ENCODE measurements around the gene ZNRF2. TPM values are rescaled to one million over a fixed set of nuclear protein-coding genes. Genes with fewer than 3 reads are reported as not detected.

The ZNRF2 gene
- total and polyA plus RNA-seq, 2 of the 13 experiments (the other 11 are each of a cell fraction or from before 2014, with no cell fraction given), result 3.5 to 7.7 TPM

DNA sequence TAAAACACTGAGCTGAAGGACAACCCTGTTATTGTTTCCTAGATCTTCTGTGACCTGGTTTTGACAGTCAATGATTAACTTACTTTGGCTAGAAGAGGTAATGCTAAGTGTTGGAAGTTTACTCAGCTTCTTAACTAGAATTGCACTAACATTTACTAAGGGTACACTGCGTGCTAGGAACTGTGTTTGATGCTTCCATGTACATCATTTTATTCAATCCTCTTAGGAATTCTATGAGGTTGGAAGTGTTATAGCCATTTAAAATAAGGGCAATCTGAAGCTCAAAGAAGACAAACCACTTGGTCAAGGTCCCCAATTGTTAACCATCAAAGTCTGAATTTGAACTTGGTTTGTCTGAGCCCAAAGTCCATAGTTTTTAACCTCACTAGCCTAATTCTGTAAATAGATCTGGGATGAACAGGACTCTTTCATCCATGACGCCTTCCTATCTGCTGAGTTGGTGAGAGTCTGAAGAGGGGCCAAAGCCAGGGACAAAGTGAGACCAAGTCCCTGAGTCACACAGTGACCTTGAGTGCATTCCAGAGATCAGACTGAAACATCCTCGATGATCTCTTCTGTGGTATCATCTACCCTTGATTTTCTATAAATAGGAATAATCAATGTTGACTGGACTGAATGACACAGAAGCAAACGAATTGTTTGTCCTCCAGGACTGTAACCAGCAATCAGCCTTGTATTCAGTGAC, 29.2 kb upstream of the ZNRF2 start:
- ChIA-PET CTCF (ENCODE audit: low intra/inter-chr PET ratio, low total read pairs) (no interaction called here), POLR2A (interaction anchor here (0.7 to 1.3 kb wide), 9 partner anchors 9 to 265 kb away, joined by 3 to 7 read pairs (median 4); partner anchors contain the start of gene ZNRF2)
- peak overlapping the region; percentile 72 for H3K27ac ChIP-seq (ENCODE audit: extremely low read length, insufficient read depth, low read length)
- ATAC-seq (peak; percentile 90), FAIRE-seq (peak; percentile 96), DNase-seq (ENCODE audit: low spot score) (peak; percentile 98)
- H3K79me2 ChIP-seq (ENCODE audit: insufficient read depth, low read length), result no peaks in the 10 kb centered on the region
- H2AFZ ChIP-seq (ENCODE audit: low read length), result no peak overlapping the region
- in situ Hi-C loops (cut with HindIII; ENCODE audit: extremely low pct_ligation_motif_present, low pct_unique_long_range_greater_than_20kb) (no loop called here), intact Hi-C loops (cut with micrococcal nuclease; ENCODE audit: unreplicated experiment) (loop anchor here (1.0 to 2.0 kb wide), 4 partner anchors 8 to 30 kb away; partner anchors contain the start of gene ZNRF2)
- H3K9me3 ChIP-seq (ENCODE audit: low read length), result no peaks in the 10 kb centered on the region
- no TSS peak for BruUV-seq (replicated peaks)
- no peaks in the 10 kb centered on the region for H3K27me3 ChIP-seq (ENCODE audit: control insufficient read depth in 1 of 2, insufficient read depth in 2 of 2, low read length in 2 of 2)
- peaks cover 57% of the 10 kb centered on the region for H3K4me1 ChIP-seq (ENCODE audit: insufficient read depth, low read length)
- WGBS (ENCODE audit: low lambda C conversion rate), result 0% methylated on average over 4 of the region's 4 CpGs
- peak overlapping the region; percentile 88 for H3K4me2 ChIP-seq (ENCODE audit: low read depth, low read length)
- no peaks in the 10 kb centered on the region for H3K36me3 ChIP-seq (replicated peaks in 1 of 2; ENCODE audit: control insufficient read depth in 1 of 2, insufficient read depth in 2 of 2, low read length in 2 of 2)
- peak overlapping the region; percentile 51 for H3K9ac ChIP-seq (ENCODE audit: insufficient read depth, low read depth, low read length)
- no peaks in the 10 kb centered on the region for H4K20me1 ChIP-seq (ENCODE audit: insufficient read depth, low read length)
- peak overlapping the region in 1 of 3 experiments; percentile 50; a peak in 1 of 6 replicates for H3K4me3 ChIP-seq (replicated peaks in 1 of 3; ENCODE audit: insufficient read depth in 1 of 3, low read depth in 2 of 3, low read length in 3 of 3)
- TF ChIP-seq, protein P1, sequence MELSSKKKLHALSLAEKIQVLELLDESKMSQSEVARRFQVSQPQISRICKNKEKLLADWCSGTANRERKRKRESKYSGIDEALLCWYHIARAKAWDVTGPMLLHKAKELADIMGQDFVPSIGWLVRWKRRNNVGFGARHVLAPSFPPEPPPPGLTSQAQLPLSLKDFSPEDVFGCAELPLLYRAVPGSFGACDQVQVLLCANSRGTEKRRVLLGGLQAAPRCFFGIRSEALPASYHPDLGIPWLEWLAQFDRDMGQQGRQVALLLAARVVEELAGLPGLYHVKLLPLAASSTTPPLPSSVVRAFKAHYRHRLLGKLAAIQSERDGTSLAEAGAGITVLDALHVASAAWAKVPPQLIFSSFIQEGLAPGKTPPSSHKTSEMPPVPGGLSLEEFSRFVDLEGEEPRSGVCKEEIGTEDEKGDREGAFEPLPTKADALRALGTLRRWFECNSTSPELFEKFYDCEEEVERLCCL (CRISPR knock-in tag; IDR thresholded peaks at IDR 0.05; ENCODE audit: borderline replicate concordance), result no peak
- TF ChIP-seq ZNF761 (CRISPR knock-in tag; conservative IDR thresholded peaks at IDR 0.05) (no peak), ZNF180 (CRISPR knock-in tag; IDR thresholded peaks at IDR 0.05; ENCODE audit: borderline replicate concordance, low read depth) (no peak), ZNF790 (CRISPR knock-in tag; IDR thresholded peaks at IDR 0.05; ENCODE audit: borderline replicate concordance) (no peak), HMG20B (CRISPR knock-in tag; conservative IDR thresholded peaks at IDR 0.05) (0 out of 2 replicates have a peak, but pooled peaks have one; percentile 64), ZNF460 (CRISPR knock-in tag; IDR thresholded peaks at IDR 0.05; ENCODE audit: borderline replicate concordance) (no peak), SMAD3 (CRISPR knock-in tag; IDR thresholded peaks at IDR 0.05) (peak; percentile 72), PCBP2 (optimal IDR thresholded peaks at IDR 0.05; ENCODE audit: low read depth, low read length, poor library complexity, severe bottlenecking) (no peak), TBX3 (IDR thresholded peaks at IDR 0.05; ENCODE audit: borderline replicate concordance) (peak; percentile 66; the same call in 1 of the 2 replicates), NKX3-1 (CRISPR knock-in tag; IDR thresholded peaks at IDR 0.05) (peak; percentile 84; the same call in 1 of the 2 replicates), SP4 (CRISPR knock-in tag; IDR thresholded peaks at IDR 0.05) (no peak; the same call in 1 of the 2 replicates), ZNF124 (CRISPR knock-in tag; IDR thresholded peaks at IDR 0.05) (0 out of 2 replicates have a peak, but pooled peaks have one; percentile 64)
- TF ChIP-seq, protein P2, sequence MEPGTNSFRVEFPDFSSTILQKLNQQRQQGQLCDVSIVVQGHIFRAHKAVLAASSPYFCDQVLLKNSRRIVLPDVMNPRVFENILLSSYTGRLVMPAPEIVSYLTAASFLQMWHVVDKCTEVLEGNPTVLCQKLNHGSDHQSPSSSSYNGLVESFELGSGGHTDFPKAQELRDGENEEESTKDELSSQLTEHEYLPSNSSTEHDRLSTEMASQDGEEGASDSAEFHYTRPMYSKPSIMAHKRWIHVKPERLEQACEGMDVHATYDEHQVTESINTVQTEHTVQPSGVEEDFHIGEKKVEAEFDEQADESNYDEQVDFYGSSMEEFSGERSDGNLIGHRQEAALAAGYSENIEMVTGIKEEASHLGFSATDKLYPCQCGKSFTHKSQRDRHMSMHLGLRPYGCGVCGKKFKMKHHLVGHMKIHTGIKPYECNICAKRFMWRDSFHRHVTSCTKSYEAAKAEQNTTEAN (CRISPR knock-in tag; conservative IDR thresholded peaks at IDR 0.05), result peak; percentile 69; the same call in 1 of the 2 replicates
- TF ChIP-seq, protein P3, sequence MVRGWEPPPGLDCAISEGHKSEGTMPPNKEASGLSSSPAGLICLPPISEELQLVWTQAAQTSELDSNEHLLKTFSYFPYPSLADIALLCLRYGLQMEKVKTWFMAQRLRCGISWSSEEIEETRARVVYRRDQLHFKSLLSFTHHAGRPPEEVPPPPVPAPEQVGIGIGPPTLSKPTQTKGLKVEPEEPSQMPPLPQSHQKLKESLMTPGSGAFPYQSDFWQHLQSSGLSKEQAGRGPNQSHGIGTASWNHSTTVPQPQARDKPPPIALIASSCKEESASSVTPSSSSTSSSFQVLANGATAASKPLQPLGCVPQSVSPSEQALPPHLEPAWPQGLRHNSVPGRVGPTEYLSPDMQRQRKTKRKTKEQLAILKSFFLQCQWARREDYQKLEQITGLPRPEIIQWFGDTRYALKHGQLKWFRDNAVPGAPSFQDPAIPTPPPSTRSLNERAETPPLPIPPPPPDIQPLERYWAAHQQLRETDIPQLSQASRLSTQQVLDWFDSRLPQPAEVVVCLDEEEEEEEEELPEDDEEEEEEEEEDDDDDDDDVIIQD (CRISPR knock-in tag; IDR thresholded peaks at IDR 0.05; ENCODE audit: low read depth), result peak; percentile 53
- TF ChIP-seq, protein P4, sequence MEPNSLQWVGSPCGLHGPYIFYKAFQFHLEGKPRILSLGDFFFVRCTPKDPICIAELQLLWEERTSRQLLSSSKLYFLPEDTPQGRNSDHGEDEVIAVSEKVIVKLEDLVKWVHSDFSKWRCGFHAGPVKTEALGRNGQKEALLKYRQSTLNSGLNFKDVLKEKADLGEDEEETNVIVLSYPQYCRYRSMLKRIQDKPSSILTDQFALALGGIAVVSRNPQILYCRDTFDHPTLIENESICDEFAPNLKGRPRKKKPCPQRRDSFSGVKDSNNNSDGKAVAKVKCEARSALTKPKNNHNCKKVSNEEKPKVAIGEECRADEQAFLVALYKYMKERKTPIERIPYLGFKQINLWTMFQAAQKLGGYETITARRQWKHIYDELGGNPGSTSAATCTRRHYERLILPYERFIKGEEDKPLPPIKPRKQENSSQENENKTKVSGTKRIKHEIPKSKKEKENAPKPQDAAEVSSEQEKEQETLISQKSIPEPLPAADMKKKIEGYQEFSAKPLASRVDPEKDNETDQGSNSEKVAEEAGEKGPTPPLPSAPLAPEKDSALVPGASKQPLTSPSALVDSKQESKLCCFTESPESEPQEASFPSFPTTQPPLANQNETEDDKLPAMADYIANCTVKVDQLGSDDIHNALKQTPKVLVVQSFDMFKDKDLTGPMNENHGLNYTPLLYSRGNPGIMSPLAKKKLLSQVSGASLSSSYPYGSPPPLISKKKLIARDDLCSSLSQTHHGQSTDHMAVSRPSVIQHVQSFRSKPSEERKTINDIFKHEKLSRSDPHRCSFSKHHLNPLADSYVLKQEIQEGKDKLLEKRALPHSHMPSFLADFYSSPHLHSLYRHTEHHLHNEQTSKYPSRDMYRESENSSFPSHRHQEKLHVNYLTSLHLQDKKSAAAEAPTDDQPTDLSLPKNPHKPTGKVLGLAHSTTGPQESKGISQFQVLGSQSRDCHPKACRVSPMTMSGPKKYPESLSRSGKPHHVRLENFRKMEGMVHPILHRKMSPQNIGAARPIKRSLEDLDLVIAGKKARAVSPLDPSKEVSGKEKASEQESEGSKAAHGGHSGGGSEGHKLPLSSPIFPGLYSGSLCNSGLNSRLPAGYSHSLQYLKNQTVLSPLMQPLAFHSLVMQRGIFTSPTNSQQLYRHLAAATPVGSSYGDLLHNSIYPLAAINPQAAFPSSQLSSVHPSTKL (CRISPR knock-in tag; IDR thresholded peaks at IDR 0.05), result peak; percentile 94

Measured in HepG2 (cell line).